HFF-Myc (cell line): ENCODE measurements around the gene KCNK4.

Source experiments
- DNase-seq: peaks from one replicate; pipeline ENCODE4 v3.0.0-alpha.2; 2011; ENCODE audit warnings: low read depth; ENCODE audit errors: extremely low read depth
- H3K4me3 ChIP-seq: replicated peaks from 2 replicates; pipeline ENCODE4 v1.5.1; 2011; ENCODE audit warnings: low read depth, mild to moderate bottlenecking, control low read depth, low read length
- TF ChIP-seq, protein P1 (sequence below): IDR thresholded peaks from 2 replicates; pipeline ENCODE4 v1.5.1; 2012; ENCODE audit warnings: mild to moderate bottlenecking, low read depth, low read length, control low read depth; ENCODE audit errors: missing control alignments

Gene KCNK4

DNA sequence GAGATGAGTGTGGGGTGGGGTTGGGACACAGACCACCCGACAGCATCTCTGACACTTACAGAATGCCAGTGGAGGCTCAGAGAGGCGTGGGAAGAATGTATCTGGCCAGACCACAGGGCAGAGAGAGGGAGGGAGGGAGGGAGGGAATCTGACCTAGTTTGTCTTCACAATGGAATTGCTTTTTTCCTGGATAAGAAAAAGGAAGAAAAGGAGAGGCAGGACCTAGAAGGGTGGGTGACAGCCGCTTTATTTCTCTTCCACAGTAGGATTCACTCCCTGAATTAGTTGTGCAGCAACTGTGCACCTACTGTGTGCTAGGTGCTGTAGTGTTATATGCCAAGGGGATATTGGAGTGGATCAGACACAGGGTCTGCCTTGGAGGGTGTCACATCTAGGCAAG is 3.7 kb downstream of the KCNK4 start:
- H3K4me3 ChIP-seq: no peak overlapping the region
- no peak for DNase-seq
- TF ChIP-seq, protein P1, sequence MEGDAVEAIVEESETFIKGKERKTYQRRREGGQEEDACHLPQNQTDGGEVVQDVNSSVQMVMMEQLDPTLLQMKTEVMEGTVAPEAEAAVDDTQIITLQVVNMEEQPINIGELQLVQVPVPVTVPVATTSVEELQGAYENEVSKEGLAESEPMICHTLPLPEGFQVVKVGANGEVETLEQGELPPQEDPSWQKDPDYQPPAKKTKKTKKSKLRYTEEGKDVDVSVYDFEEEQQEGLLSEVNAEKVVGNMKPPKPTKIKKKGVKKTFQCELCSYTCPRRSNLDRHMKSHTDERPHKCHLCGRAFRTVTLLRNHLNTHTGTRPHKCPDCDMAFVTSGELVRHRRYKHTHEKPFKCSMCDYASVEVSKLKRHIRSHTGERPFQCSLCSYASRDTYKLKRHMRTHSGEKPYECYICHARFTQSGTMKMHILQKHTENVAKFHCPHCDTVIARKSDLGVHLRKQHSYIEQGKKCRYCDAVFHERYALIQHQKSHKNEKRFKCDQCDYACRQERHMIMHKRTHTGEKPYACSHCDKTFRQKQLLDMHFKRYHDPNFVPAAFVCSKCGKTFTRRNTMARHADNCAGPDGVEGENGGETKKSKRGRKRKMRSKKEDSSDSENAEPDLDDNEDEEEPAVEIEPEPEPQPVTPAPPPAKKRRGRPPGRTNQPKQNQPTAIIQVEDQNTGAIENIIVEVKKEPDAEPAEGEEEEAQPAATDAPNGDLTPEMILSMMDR: no peak

DNA sequence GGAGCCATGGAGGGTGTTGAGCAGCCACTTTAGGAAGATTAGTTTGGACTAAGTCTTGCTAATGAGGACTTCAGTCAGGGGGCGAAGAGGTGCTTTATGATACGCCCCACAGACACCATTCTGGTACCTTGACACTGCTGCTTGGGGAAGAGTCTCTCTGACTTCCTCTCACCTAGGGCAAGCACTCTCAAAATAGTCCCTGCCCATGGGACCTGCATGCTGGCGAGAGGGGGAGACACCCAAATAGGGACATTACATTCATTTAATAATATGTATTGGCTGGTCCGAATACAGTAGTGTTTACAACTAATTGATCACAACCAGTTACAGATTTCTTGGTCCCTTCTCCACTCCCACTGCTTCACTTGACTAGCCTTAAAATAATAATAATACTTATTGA is 4.7 kb downstream of the KCNK4 start:
- H3K4me3 ChIP-seq: no peak overlapping the region
- DNase-seq: no peak
- TF ChIP-seq, protein P1: no peak

DNA sequence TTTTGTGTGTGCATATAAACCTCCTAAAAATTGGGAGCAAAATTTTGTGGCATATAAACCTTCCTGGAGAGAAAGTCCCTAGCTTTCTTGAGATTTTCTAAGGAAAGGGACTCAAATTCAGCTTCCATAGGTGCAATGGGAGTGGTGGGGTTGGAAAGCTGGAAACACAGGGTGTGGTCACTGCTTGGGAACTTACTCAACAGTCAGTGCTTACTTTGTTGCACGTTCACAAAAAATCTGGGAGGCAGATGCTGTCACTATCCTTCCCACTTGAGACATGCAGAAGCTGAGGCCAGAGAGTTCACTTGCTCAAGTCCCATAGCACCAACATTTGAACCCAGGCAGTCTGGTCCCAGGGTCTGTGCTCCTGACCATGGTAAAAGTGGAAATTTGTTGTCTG is 5.1 kb downstream of the KCNK4 start:
- no peak overlapping the region for H3K4me3 ChIP-seq
- no peak for DNase-seq
- TF ChIP-seq, protein P1: no peak

DNA sequence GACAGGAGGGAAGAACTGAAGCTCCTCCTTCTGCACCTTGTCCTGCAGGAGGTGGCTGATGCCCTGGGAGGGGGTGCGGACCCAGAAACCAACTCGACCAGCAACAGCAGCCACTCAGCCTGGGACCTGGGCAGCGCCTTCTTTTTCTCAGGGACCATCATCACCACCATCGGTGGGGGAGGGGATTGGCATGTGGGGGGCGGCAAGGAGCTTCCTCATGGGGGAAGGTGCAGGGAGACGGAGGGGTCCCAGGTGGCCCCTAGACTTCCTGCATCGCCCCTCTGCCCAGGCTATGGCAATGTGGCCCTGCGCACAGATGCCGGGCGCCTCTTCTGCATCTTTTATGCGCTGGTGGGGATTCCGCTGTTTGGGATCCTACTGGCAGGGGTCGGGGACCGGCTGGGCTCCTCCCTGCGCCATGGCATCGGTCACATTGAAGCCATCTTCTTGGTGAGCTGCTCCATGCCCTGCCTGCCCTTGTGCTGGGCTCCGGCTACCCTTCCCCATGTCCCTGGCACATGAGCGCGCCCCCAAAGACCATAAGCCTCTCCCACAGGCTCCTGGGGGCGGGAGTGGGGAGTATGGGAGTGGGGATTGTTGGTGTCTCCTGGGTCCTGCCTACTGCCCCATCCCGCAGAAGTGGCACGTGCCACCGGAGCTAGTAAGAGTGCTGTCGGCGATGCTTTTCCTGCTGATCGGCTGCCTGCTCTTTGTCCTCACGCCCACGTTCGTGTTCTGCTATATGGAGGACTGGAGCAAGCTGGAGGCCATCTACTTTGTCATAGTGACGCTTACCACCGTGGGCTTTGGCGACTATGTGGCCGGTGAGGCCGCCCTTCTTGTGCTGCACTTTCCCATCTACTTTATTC is 6.0 kb downstream of the KCNK4 start:
- no peak for DNase-seq
- TF ChIP-seq, protein P1: no peak
- no peak overlapping the region for H3K4me3 ChIP-seq

DNA sequence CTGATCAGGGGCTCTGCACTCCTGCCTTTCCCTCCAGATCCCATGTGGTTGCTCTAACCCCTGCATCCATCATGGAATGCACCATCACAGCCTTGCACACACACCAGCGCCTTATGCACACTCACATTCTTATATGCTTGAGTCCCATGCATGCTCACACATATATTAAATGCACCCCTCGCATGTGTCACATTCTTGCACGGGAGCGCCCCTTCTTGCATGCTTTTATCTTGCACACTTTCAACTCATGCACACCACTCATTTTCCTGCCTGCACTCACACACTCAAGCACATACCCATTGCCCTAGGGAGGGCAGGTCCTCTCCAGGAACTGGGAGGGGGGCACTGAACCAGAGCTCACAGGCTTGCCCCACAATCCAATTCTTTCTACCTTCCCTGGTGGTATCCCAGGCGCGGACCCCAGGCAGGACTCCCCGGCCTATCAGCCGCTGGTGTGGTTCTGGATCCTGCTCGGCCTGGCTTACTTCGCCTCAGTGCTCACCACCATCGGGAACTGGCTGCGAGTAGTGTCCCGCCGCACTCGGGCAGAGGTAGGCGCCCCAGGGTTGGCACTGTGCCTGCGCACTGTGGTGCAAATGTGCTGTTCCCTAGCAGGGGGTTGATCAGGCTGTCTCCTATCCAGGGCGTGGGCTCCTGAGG is 6.7 kb downstream of the KCNK4 start:
- DNase-seq: no peak
- H3K4me3 ChIP-seq: no peak overlapping the region
- TF ChIP-seq, protein P1: no peak

DNA sequence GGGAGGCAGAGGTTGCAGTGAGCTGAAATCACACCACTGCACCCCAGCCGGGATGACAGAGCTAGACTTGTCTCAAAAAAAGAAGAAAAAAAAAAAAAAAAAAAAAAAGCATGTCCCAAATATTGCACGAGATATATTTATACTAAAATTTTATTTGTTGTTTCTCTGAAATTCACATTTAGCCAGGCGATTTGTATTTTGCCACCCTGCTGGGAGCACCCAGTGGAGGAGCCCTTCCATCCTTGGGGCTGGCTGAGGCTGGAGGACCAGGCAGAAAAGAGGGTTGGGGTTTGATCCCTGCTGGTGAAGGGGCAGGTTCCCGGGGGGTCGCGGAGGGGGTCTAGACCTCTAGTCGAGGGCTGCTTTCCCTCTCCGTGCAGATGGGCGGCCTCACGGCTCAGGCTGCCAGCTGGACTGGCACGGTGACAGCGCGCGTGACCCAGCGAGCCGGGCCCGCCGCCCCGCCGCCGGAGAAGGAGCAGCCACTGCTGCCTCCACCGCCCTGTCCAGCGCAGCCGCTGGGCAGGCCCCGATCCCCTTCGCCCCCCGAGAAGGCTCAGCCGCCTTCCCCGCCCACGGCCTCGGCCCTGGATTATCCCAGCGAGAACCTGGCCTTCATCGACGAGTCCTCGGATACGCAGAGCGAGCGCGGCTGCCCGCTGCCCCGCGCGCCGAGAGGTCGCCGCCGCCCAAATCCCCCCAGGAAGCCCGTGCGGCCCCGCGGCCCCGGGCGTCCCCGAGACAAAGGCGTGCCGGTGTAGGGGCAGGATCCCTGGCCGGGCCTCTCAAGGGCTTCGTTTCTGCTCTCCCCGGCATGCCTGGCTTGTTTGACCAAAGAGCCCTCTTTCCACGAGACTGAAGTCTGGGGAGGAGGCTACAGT is 8.1 kb downstream of the KCNK4 start:
- H3K4me3 ChIP-seq: 0 out of 2 replicates have a peak overlapping the region, but pooled peaks have one; percentile 3
- no peak for DNase-seq
- TF ChIP-seq, protein P1: no peak
